GM12872 (cell line): ENCODE measurements around the gene PML.

Experiments used
- CTCF ChIP-seq: IDR thresholded peaks from 3 replicates; pipeline ENCODE4 v1.5.1; 2011; ENCODE audit warnings: low read depth, mild to moderate bottlenecking, low read length, moderate library complexity; ENCODE audit not compliant: insufficient read depth

Gene PML

GRCh38 chr15:73994413-73994883 is at the start of gene PML:
TSS of gene PML (plus strand) at chr15:73994716. CDS start at chr15:73994813, 97 bp downstream.
- no peak for TF ChIP-seq CTCF

- TF ChIP-seq CTCF = no peak
Observed at GRCh38 chr15:73945130-73945508, 49.4 kb upstream of the PML start.

GRCh38 chr15:73946046-73946721 is 48.3 kb upstream of the PML start:
- TF ChIP-seq CTCF = no peak

- no peak for TF ChIP-seq CTCF
Observed at GRCh38 chr15:73946795-73947370, 47.6 kb upstream of the PML start.

GRCh38 chr15:73947651-73948050 is 46.9 kb upstream of the PML start:
- TF ChIP-seq CTCF = no peak

- no peak for TF ChIP-seq CTCF
Observed at GRCh38 chr15:73948396-73948795, 46.1 kb upstream of the PML start.

- no peak for TF ChIP-seq CTCF
Observed at GRCh38 chr15:73948982-73949381, 45.5 kb upstream of the PML start.
